Breast epithelium (tissue), 3 donors: Measurements from ENCODE around the gene GUCY1A2.

Experiments used
- POLR2A ChIP-seq: fragments of 450-650 bp; IDR thresholded peaks from one replicate; pipeline ENCODE4 v1.6.1; 2016; ENCODE audit warnings: antibody characterized with exemption, mild to moderate bottlenecking, moderate library complexity
- TF ChIP-seq, protein P1 (sequence below), 3 donors: fragments of 450-650 bp; IDR thresholded peaks; one replicate each; pipeline ENCODE4 v1.5.1; 2016 to 2017; ENCODE audit warnings: antibody characterized with exemption in 3 of 3, mild to moderate bottlenecking in 3 of 3, moderate library complexity in 3 of 3

DNA sequence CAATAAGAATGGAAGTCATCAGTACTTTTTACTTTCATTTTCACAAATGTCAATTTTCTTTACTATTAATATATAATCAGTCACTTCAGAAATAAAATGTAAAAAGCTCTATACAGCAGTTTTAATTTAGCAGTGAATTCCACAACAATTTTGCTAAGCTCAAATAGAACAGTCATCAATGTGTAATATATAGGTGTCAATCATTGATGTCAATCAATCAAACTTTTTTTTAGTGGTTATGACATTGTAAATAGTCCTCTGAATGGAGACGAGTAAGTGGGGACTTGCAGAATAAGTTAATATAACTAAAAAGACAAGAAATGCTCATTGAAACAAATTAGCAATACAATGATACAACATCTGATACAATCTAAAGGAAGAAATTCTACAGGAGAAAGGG is 327.4 kb downstream of the GUCY1A2 start:
- TF ChIP-seq, protein P1, sequence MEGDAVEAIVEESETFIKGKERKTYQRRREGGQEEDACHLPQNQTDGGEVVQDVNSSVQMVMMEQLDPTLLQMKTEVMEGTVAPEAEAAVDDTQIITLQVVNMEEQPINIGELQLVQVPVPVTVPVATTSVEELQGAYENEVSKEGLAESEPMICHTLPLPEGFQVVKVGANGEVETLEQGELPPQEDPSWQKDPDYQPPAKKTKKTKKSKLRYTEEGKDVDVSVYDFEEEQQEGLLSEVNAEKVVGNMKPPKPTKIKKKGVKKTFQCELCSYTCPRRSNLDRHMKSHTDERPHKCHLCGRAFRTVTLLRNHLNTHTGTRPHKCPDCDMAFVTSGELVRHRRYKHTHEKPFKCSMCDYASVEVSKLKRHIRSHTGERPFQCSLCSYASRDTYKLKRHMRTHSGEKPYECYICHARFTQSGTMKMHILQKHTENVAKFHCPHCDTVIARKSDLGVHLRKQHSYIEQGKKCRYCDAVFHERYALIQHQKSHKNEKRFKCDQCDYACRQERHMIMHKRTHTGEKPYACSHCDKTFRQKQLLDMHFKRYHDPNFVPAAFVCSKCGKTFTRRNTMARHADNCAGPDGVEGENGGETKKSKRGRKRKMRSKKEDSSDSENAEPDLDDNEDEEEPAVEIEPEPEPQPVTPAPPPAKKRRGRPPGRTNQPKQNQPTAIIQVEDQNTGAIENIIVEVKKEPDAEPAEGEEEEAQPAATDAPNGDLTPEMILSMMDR (IDR thresholded peaks at IDR 0.05) = no peak
- TF ChIP-seq POLR2A = no peak
